Right lobe of liver (tissue), 6 donors: ENCODE data around the gene BLTP3B. TPM values are rescaled to one million over a fixed set of nuclear protein-coding genes. Genes with fewer than 3 reads are reported as not detected.

ENCODE experiments used
- ATAC-seq, 4 donors: fragments of 200-7000 bp; cut with Tn5 transposase; one replicate each; pipeline ENCODE4 v1.9.1; 2020; ENCODE audit warnings: mild to moderate bottlenecking in 4 of 4, moderate library complexity in 4 of 4
- DNase-seq, 3 donors: peaks; one replicate each; pipeline ENCODE4 v3.0.0-alpha.2; 2020
- H3K27ac ChIP-seq, 3 donors: fragments of 200-600 bp; one replicate each; pipeline ENCODE4 v1.8.0; 2022
- H3K27me3 ChIP-seq, 2 donors: fragments of 200-600 bp; one replicate each; pipeline ENCODE4 v1.8.0; 2022
- H3K36me3 ChIP-seq, 4 donors: fragments of 200-600 bp; sonication (generic) in 1 of 4; one replicate each; pipeline versions ENCODE4 v1.5.1 to v1.8.0; 2017 to 2022; ENCODE audit warnings: control low read depth in 1 of 4
- H3K4me1 ChIP-seq, 4 donors: fragments of 200-600 bp; sonication (generic) in 1 of 4; one replicate each; pipeline versions ENCODE4 v1.5.1 to v1.8.0; 2017 to 2022; ENCODE audit warnings: control low read depth in 1 of 4
- H3K4me3 ChIP-seq, 3 donors: fragments of 200-600 bp; one replicate each; pipeline ENCODE4 v1.8.0; 2022
- H3K9me3 ChIP-seq, 4 donors: fragments of 200-600 bp; sonication (generic) in 1 of 4; one replicate each; pipeline versions ENCODE4 v1.5.1 to v1.8.0; 2017 to 2022; ENCODE audit warnings: control low read depth in 1 of 4
- POLR2A ChIP-seq: fragments of 450-650 bp; IDR thresholded peaks from one replicate; pipeline ENCODE4 v1.6.1; 2017; ENCODE audit warnings: antibody characterized with exemption, mild to moderate bottlenecking
- WGBS: methylation state at CpG from one replicate; pipeline ENCODE4 v1.1.6; 2018; ENCODE audit warnings: low coverage, low lambda C conversion rate; ENCODE audit not compliant: insufficient coverage; ENCODE audit errors: missing lambda C conversion rate; 5-methylcytosine and 5-hydroxymethylcytosine counted together
- intact Hi-C, 2 donors: fragments of 100-400 bp; cut with DNase I; formaldehyde crosslinking; loops; one replicate each; pipeline versions ENCODE4 v1.11.2 to v1.14.1; 2022
- total RNA-seq, 6 experiments: library from RNA; depleted of rRNA in 2 of 6; stranded (reverse); fragments of >200 nt in 2 of 6; fragmentation: NEBNext Ultra II Directional in 3 of 6; extraction: Animal tissue kit (Norgen Biotek cat#: 25700) in 3 of 6; gene quantifications; one replicate each; pipeline versions ENCODE4 v1.1.0 to v1.2.4, GENCODE V29; 2016 to 2023
- TF ChIP-seq, protein P1 (sequence below), 4 donors: fragments of 200-600 bp in 3 of 4; fragments of 450-650 bp in 1 of 4; IDR thresholded peaks; one replicate each; pipeline versions ENCODE4 v1.5.1 to v1.8.0; 2016 to 2022; ENCODE audit warnings: antibody characterized with exemption in 4 of 4, mild to moderate bottlenecking in 2 of 4
- donor health status: DM: no; HTN: yes; CAD: no.
- donor health status: DM: no; HTN: no; CAD: no.
- donor health status: DM: no; HTN: no; CAD: no.
- donor health status: DM: no; HTN: yes; CAD: no.
- donor health status: DM: no; HTN: yes; CAD: no.

The BLTP3B gene
- total RNA-seq, 6 experiments from 2014 or later = 26.1 to 34.5 (median 29.8) TPM

DNA sequence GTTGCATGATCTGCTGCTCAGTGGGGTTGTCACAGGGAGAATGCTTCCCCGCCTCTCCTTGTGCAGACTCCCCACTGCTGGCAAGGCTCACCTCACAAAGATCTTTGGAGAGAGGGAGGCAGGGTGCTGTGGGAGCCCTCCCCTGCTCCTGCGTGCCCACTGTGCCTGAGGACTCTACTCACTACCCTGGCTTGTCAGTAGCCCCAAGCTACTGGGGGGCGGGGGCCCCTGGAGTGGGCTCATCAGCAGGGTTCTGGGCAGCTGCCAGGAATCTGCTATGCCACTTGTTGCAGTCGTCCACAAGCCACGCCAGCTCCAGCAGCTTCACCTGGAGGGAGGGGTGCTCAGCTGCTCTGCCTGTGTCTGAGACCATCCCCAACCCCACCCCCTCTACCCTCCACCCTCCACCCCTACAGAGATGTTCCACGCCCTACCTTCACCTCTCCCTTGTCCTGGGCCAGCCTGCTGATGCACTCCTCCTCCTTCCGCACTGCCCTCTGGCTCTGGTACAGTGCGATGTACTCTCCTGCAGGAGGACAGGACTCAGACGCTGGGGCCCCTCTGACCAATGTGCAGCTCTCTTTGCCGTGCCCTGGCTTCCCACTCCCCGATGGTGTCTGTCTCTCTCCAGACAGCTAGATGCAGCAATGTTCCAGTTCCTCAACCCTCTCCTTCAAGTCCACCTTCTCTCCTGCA, 14.2 kb upstream of the BLTP3B start:
- Histone ChIP-seq H3K4me3 (no peak overlapping the region), H3K36me3 (no peaks in the 10 kb centered on the region), H3K9me3 (no peaks in the 10 kb centered on the region), H3K27ac (no peak overlapping the region), H3K27me3 (no peaks in the 10 kb centered on the region), H3K4me1 (no peaks in the 10 kb centered on the region)
- no CpG with 5 or more reads among the region's 11 CpGs for WGBS
- intact Hi-C loops = no loop called here
- TF ChIP-seq, protein P1, sequence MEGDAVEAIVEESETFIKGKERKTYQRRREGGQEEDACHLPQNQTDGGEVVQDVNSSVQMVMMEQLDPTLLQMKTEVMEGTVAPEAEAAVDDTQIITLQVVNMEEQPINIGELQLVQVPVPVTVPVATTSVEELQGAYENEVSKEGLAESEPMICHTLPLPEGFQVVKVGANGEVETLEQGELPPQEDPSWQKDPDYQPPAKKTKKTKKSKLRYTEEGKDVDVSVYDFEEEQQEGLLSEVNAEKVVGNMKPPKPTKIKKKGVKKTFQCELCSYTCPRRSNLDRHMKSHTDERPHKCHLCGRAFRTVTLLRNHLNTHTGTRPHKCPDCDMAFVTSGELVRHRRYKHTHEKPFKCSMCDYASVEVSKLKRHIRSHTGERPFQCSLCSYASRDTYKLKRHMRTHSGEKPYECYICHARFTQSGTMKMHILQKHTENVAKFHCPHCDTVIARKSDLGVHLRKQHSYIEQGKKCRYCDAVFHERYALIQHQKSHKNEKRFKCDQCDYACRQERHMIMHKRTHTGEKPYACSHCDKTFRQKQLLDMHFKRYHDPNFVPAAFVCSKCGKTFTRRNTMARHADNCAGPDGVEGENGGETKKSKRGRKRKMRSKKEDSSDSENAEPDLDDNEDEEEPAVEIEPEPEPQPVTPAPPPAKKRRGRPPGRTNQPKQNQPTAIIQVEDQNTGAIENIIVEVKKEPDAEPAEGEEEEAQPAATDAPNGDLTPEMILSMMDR (IDR thresholded peaks at IDR 0.05) = no peak
- TF ChIP-seq POLR2A = no peak
- ATAC-seq (no peak), DNase-seq (no peak)

DNA sequence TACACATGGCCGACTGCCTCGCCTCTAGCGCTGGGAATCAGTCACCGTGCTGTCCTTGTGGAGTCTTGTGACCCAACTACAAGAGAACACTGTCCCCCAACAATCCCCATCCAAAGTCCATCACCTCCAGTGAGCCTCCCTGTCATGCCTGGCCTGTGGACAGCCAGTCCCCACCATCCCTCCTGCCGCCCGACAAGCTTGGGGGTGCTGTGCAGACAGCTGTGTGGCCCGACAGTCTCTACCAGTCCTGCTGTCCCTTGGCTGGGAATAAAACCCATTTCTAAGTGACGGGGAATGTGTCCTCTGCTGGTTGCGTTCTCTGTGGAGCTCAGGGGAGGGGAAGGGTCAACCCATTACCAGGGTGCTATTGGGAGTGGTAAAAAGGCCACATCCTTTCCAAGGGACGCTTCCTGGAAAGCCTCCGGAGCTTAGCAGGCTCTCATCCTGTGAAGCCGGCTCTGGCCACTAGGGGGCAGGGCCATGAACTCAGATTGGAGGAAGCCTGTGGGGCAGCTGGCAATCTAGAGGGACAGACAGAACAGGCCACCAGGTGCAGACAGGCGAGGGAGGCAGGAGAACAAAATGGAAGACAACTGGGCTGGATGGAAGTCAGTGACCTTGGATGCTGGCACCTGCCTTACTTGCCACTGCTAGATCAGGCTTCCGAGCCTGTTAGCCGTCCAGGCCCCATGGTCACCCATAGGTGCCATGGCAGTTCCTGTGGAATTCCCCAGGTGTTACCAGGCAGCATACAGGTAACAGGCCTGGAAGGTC, 12.0 kb upstream of the BLTP3B start:
- H3K27me3 ChIP-seq = no peaks in the 10 kb centered on the region
- H3K27ac ChIP-seq = no peak overlapping the region
- ATAC-seq (peak; percentile 72 to 87 (median 82)), DNase-seq (peak; percentile 75 to 85 (median 81))
- intact Hi-C loops = no loop called here
- no peak overlapping the region for H3K4me3 ChIP-seq
- H3K9me3 ChIP-seq = no peaks in the 10 kb centered on the region
- peaks cover 0 to 7% (median 2%) of the 10 kb centered on the region in 4 donors for H3K36me3 ChIP-seq
- H3K4me1 ChIP-seq = no peaks in the 10 kb centered on the region
- TF ChIP-seq POLR2A = no peak
- TF ChIP-seq, protein P1 (IDR thresholded peaks at IDR 0.05) = peak; percentile 69 to 84 (median 74)
- 58% methylated on average over 12 of the region's 15 CpGs for WGBS

DNA sequence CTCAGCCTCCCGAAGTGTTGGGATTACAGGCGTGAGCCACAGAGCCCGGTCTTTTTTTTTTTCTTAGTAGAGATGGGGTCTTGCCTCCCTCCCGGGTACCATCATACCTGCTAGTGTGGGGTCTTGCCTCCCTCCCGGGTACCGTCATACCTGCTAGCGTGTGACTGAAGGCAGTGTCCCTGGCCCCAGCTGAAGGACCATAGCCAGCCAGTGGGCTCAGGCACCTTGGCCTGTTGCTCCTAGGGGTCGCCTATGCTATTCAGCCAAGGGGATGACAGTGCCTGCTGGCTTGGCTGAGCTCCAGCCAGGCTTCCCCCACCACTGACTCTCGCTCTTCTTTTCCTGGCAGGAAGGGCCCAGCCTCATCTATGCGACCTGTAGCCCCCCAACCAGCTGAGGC, 10.5 kb upstream of the BLTP3B start:
- no peak for ATAC-seq
- no peaks in the 10 kb centered on the region for H3K4me1 ChIP-seq
- intact Hi-C loops = no loop called here
- DNase-seq = no peak
- TF ChIP-seq, protein P1 (IDR thresholded peaks at IDR 0.05) = no peak
- TF ChIP-seq POLR2A = no peak
- H3K27me3 ChIP-seq = no peaks in the 10 kb centered on the region
- peaks cover 0 to 7% (median 2%) of the 10 kb centered on the region in 4 donors for H3K36me3 ChIP-seq
- H3K4me3 ChIP-seq = no peak overlapping the region
- H3K9me3 ChIP-seq = no peaks in the 10 kb centered on the region
- no peak overlapping the region for H3K27ac ChIP-seq
- 100% methylated on average over 4 of the region's 10 CpGs for WGBS

DNA sequence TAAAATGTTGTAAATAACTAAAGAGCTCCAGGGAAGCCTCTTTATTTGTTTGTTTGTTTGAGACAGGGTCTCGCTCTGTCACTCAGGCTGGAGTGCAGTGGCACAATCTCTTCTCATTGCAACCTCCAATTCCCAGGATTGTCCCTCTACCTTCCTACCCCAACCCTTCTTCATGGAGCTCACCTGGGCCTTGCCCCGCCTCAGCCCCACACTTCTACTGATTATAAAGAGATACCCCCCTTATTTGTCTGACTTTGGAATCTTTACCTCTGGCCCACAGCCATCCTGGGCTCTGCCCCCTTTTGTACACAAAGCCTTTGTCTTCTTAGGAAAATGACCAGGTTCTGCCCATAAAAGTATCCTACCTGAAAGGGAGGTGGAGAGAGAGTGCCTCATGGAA, 9.1 kb upstream of the BLTP3B start:
- no peak for ATAC-seq
- Histone ChIP-seq H3K4me3 (no peak overlapping the region), H3K9me3 (no peaks in the 10 kb centered on the region), H3K27me3 (no peaks in the 10 kb centered on the region), H3K4me1 (no peaks in the 10 kb centered on the region), H3K27ac (no peak overlapping the region), H3K36me3 (peaks cover 0 to 7% (median 2%) of the 10 kb centered on the region in 4 donors)
- DNase-seq = no peak
- 95% methylated on average over 2 of the region's 2 CpGs for WGBS
- TF ChIP-seq, protein P1 (IDR thresholded peaks at IDR 0.05) = no peak
- TF ChIP-seq POLR2A = no peak
- intact Hi-C loops = no loop called here
